ENCODE data around the gene DMD. TPM values are rescaled to one million over a fixed set of nuclear protein-coding genes. Genes with fewer than 3 reads are reported as not detected.

DMD gene
- total and polyA plus RNA-seq, 2 of the 13 experiments (the other 11 are each of a cell fraction or from before 2014, with no cell fraction given): 17.6 to 25.9 TPM

GRCh38 chrX:31349515-31349914, 1861.8 kb downstream of the DMD start:
- DNase-seq (ENCODE audit: low spot score) (no peak), ATAC-seq (no peak), FAIRE-seq (no peak)
- Histone ChIP-seq H3K27ac (ENCODE audit: extremely low read length, insufficient read depth, low read length) (no peak overlapping the region), H3K27me3 (ENCODE audit: control insufficient read depth in 1 of 2, insufficient read depth in 2 of 2, low read length in 2 of 2) (no peaks in the 10 kb centered on the region), H4K20me1 (ENCODE audit: insufficient read depth, low read length) (no peaks in the 10 kb centered on the region), H3K9me3 (ENCODE audit: low read length) (no peaks in the 10 kb centered on the region), H3K79me2 (ENCODE audit: insufficient read depth, low read length) (no peaks in the 10 kb centered on the region), H3K4me1 (ENCODE audit: insufficient read depth, low read length) (peaks cover 21% of the 10 kb centered on the region), H3K9ac (ENCODE audit: insufficient read depth, low read depth, low read length) (no peak overlapping the region), H3K4me2 (ENCODE audit: low read depth, low read length) (no peak overlapping the region), H2AFZ (ENCODE audit: low read length) (no peak overlapping the region), H3K36me3 (replicated peaks in 1 of 2; ENCODE audit: control insufficient read depth in 1 of 2, insufficient read depth in 2 of 2, low read length in 2 of 2) (no peaks in the 10 kb centered on the region), H3K4me3 (replicated peaks in 1 of 3; ENCODE audit: insufficient read depth in 1 of 3, low read depth in 2 of 3, low read length in 3 of 3) (no peak overlapping the region)
- intact Hi-C loops (cut with micrococcal nuclease; ENCODE audit: unreplicated experiment) (no loop called here), in situ Hi-C loops (cut with HindIII; ENCODE audit: extremely low pct_ligation_motif_present, low pct_unique_long_range_greater_than_20kb) (no loop called here)
- no peak for TF ChIP-seq ZNF746 (CRISPR knock-in tag; IDR thresholded peaks at IDR 0.05)
- TF ChIP-seq LCORL (IDR thresholded peaks at IDR 0.05): peak; percentile 50; the same call in 1 of the 2 replicates
- no peak for TF ChIP-seq LCORL (CRISPR knock-in tag; IDR thresholded peaks at IDR 0.05)
- TF ChIP-seq ZNF543 (CRISPR knock-in tag; IDR thresholded peaks at IDR 0.05): no peak
- no peak for TF ChIP-seq ATAD3A (CRISPR knock-in tag; IDR thresholded peaks at IDR 0.05)
- no peak for TF ChIP-seq FOXC1 (CRISPR knock-in tag; IDR thresholded peaks at IDR 0.05; ENCODE audit: borderline replicate concordance)
- no peak for TF ChIP-seq HDAC1 (CRISPR knock-in tag; IDR thresholded peaks at IDR 0.05)
- POLR2A ChIA-PET: no interaction called here
- 74% methylated on average over 4 of the region's 4 CpGs for WGBS (ENCODE audit: low lambda C conversion rate)
- CTCF ChIA-PET (ENCODE audit: low intra/inter-chr PET ratio, low total read pairs): no interaction called here
- BruUV-seq (replicated peaks): no TSS peak

- WGBS (ENCODE audit: low lambda C conversion rate): 39% methylated on average over 4 of the region's 4 CpGs
- Histone ChIP-seq H3K4me3 (replicated peaks in 1 of 3; ENCODE audit: insufficient read depth in 1 of 3, low read depth in 2 of 3, low read length in 3 of 3) (no peak overlapping the region), H3K4me2 (ENCODE audit: low read depth, low read length) (no peak overlapping the region), H3K79me2 (ENCODE audit: insufficient read depth, low read length) (no peaks in the 10 kb centered on the region), H3K36me3 (replicated peaks in 1 of 2; ENCODE audit: control insufficient read depth in 1 of 2, insufficient read depth in 2 of 2, low read length in 2 of 2) (no peaks in the 10 kb centered on the region), H3K9me3 (ENCODE audit: low read length) (no peaks in the 10 kb centered on the region), H3K9ac (ENCODE audit: insufficient read depth, low read depth, low read length) (no peak overlapping the region), H2AFZ (ENCODE audit: low read length) (no peak overlapping the region), H3K27me3 (ENCODE audit: control insufficient read depth in 1 of 2, insufficient read depth in 2 of 2, low read length in 2 of 2) (no peaks in the 10 kb centered on the region), H4K20me1 (ENCODE audit: insufficient read depth, low read length) (no peaks in the 10 kb centered on the region), H3K4me1 (ENCODE audit: insufficient read depth, low read length) (no peaks in the 10 kb centered on the region), H3K27ac (ENCODE audit: extremely low read length, insufficient read depth, low read length) (no peak overlapping the region)
- ATAC-seq (no peak), DNase-seq (ENCODE audit: low spot score) (no peak), FAIRE-seq (no peak)
- ChIA-PET POLR2A (no interaction called here), CTCF (ENCODE audit: low intra/inter-chr PET ratio, low total read pairs) (no interaction called here)
- BruUV-seq (replicated peaks): no TSS peak
- intact Hi-C loops (cut with micrococcal nuclease; ENCODE audit: unreplicated experiment) (no loop called here), in situ Hi-C loops (cut with HindIII; ENCODE audit: extremely low pct_ligation_motif_present, low pct_unique_long_range_greater_than_20kb) (no loop called here)
- no peak for TF ChIP-seq ZNF710 (CRISPR knock-in tag; IDR thresholded peaks at IDR 0.05; ENCODE audit: borderline replicate concordance)
- TF ChIP-seq ZBTB14 (CRISPR knock-in tag; IDR thresholded peaks at IDR 0.05): no peak
- no peak for TF ChIP-seq ZNF749 (CRISPR knock-in tag; IDR thresholded peaks at IDR 0.05; ENCODE audit: borderline replicate concordance)
- TF ChIP-seq ATF6 (CRISPR knock-in tag; conservative IDR thresholded peaks at IDR 0.05): no peak
Observed at GRCh38 chrX:31340587-31340986, 1870.8 kb downstream of the DMD start.

Data from HepG2 (cell line).